A673 (cell line): ENCODE measurements around the gene PSG11.
"Not testable (repeated sequence)": the region's sequence is repeated elsewhere in the genome, so short reads cannot be mapped to it uniquely, and the experiment has no call there.

Experiments
- EZH2 ChIP-seq: fragments of 200-600 bp; sonication (generic); IDR thresholded peaks from 2 replicates; pipeline ENCODE4 v1.6.1; 2017; ENCODE audit warnings: borderline replicate concordance, low read depth, mild to moderate bottlenecking, mixed read lengths, antibody characterized with exemption, low read length; ENCODE audit not compliant: poor library complexity, severe bottlenecking
- TF ChIP-seq, protein P1 (sequence below): fragments of 300-800, 200-600 bp; sonication (generic); conservative IDR thresholded peaks from 2 replicates; pipeline ENCODE4 v1.5.1; 2017; ENCODE audit warnings: low read depth, mild to moderate bottlenecking, antibody characterized with exemption, low read length, moderate library complexity, mixed read lengths

- TF ChIP-seq, protein P1, sequence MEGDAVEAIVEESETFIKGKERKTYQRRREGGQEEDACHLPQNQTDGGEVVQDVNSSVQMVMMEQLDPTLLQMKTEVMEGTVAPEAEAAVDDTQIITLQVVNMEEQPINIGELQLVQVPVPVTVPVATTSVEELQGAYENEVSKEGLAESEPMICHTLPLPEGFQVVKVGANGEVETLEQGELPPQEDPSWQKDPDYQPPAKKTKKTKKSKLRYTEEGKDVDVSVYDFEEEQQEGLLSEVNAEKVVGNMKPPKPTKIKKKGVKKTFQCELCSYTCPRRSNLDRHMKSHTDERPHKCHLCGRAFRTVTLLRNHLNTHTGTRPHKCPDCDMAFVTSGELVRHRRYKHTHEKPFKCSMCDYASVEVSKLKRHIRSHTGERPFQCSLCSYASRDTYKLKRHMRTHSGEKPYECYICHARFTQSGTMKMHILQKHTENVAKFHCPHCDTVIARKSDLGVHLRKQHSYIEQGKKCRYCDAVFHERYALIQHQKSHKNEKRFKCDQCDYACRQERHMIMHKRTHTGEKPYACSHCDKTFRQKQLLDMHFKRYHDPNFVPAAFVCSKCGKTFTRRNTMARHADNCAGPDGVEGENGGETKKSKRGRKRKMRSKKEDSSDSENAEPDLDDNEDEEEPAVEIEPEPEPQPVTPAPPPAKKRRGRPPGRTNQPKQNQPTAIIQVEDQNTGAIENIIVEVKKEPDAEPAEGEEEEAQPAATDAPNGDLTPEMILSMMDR, result not testable (repeated sequence)
- TF ChIP-seq EZH2, result not testable (repeated sequence)
Measured at GRCh38 chr19:43043492-43044180, 17.4 kb upstream of the PSG11 start.
